GM10266 (cell line): ENCODE data around the gene TMEM270.
A peak's percentile ranks its signal among the peaks of the same experiment; 100 is the strongest.
"Not testable (repeated sequence)": the region's sequence is repeated elsewhere in the genome, so short reads cannot be mapped to it uniquely, and the experiment has no call there.

Experiments
- DNase-seq: peaks from one replicate; pipeline ENCODE4 v3.0.0; 2012; ENCODE audit errors: extremely low spot score
- TF ChIP-seq, protein P1 (sequence below): IDR thresholded peaks from 2 replicates; pipeline ENCODE4 v1.5.1; 2012; ENCODE audit warnings: mild to moderate bottlenecking, low read depth; ENCODE audit not compliant: control insufficient read depth, insufficient read depth; ENCODE audit errors: missing control alignments

TMEM270 gene

GRCh38 chr7:73860859-73861258 is at the start of gene TMEM270:
Gene TMEM270, plus strand, starts transcription at chr7:73861159. Its CDS starts 36 bp downstream, at chr7:73861195.
- TF ChIP-seq, protein P1, sequence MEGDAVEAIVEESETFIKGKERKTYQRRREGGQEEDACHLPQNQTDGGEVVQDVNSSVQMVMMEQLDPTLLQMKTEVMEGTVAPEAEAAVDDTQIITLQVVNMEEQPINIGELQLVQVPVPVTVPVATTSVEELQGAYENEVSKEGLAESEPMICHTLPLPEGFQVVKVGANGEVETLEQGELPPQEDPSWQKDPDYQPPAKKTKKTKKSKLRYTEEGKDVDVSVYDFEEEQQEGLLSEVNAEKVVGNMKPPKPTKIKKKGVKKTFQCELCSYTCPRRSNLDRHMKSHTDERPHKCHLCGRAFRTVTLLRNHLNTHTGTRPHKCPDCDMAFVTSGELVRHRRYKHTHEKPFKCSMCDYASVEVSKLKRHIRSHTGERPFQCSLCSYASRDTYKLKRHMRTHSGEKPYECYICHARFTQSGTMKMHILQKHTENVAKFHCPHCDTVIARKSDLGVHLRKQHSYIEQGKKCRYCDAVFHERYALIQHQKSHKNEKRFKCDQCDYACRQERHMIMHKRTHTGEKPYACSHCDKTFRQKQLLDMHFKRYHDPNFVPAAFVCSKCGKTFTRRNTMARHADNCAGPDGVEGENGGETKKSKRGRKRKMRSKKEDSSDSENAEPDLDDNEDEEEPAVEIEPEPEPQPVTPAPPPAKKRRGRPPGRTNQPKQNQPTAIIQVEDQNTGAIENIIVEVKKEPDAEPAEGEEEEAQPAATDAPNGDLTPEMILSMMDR = no peak
- no peak for DNase-seq

- DNase-seq = peak; percentile 66
- TF ChIP-seq, protein P1 = peak; percentile 72
Measured at GRCh38 chr7:73811760-73812168, 49.2 kb upstream of the TMEM270 start.

GRCh38 chr7:73812996-73813395 is 48.0 kb upstream of the TMEM270 start:
- no peak for DNase-seq
- TF ChIP-seq, protein P1 = no peak

DNA sequence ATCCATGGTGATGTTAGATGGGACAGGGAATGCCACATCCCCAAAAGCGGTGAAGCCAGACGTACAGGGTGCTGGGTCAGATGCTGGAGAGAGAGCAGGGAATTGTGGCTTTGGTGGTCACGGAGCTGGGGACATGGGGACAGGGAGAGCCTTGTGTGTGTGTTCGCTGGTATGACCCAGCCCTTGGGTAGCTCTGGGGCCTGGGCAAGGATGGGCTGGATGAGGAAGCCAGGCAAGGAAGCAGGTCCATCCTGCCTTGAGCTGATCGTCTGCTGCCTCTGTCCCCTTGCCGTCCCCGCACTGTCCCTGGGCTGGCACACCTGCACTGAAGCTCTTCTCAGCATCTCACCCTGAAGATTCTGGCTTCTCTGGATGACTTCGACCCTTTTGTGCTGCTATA is 45.5 kb upstream of the TMEM270 start:
- no peak for DNase-seq
- TF ChIP-seq, protein P1 = no peak

- TF ChIP-seq, protein P1 = no peak
- DNase-seq = no peak
Measured at GRCh38 chr7:73817121-73817520, 43.8 kb upstream of the TMEM270 start.

DNA sequence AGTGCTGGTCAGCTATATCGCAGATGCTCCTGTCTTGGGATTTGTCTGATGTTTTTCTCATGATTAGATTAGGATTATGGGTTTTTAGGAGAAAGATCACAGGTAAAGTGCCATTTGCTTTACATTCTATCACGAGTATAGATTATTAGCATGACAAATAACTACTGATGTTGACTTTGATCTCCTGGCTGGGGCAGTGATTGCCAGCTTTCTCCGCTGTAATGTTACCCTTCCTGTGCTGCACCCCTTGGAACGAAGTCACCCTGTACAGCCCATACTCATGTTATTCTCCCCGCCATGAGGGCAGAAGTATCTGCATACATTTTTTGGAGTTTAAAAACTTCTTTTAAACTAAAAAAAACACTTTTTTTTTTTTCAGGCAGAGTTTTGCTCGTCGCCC is 40.9 kb upstream of the TMEM270 start:
- no peak for DNase-seq
- TF ChIP-seq, protein P1 = no peak

GRCh38 chr7:73821597-73822285 is 39.2 kb upstream of the TMEM270 start:
- not testable (repeated sequence) for DNase-seq
